ENCODE data around the gene NEMP2.

NEMP2 gene

GRCh38 chr2:190554357-190555006 lies 20.0 kb upstream of the NEMP2 start:
- FAIRE-seq = no peak

GRCh38 chr2:190553254-190553653 lies 18.7 kb upstream of the NEMP2 start:
- FAIRE-seq = no peak

- FAIRE-seq = no peak
Observed at GRCh38 chr2:190551928-190552327, 17.4 kb upstream of the NEMP2 start.

GRCh38 chr2:190550137-190550536 lies 15.6 kb upstream of the NEMP2 start:
- FAIRE-seq = no peak

GRCh38 chr2:190547886-190548285 lies 13.4 kb upstream of the NEMP2 start:
- no peak for FAIRE-seq

- no peak for FAIRE-seq
Observed at GRCh38 chr2:190546734-190547133, 12.2 kb upstream of the NEMP2 start.

GRCh38 chr2:190545555-190546385 lies 11.2 kb upstream of the NEMP2 start:
- FAIRE-seq = no peak

GRCh38 chr2:190545093-190545492 lies 10.6 kb upstream of the NEMP2 start:
- FAIRE-seq = no peak

GRCh38 chr2:190540048-190540447 lies 5.5 kb upstream of the NEMP2 start:
- FAIRE-seq = no peak

GRCh38 chr2:190538201-190538600 lies 3.7 kb upstream of the NEMP2 start:
- no peak for FAIRE-seq

- FAIRE-seq = no peak
Observed at GRCh38 chr2:190537765-190538164, 3.2 kb upstream of the NEMP2 start.

- no peak for FAIRE-seq
Observed at GRCh38 chr2:190535586-190535985, 1.1 kb upstream of the NEMP2 start.

GRCh38 chr2:190535121-190535439 lies 558 bp upstream of the NEMP2 start:
- FAIRE-seq = no peak

GRCh38 chr2:190533968-190534309 lies 583 bp downstream of the NEMP2 start:
- no peak for FAIRE-seq

- FAIRE-seq = no peak
Observed at GRCh38 chr2:190533175-190533967, 1.2 kb downstream of the NEMP2 start.

- no peak for FAIRE-seq
Observed at GRCh38 chr2:190532581-190532980, 1.9 kb downstream of the NEMP2 start.

GRCh38 chr2:190530248-190530900 lies 4.1 kb downstream of the NEMP2 start:
- no peak for FAIRE-seq

GRCh38 chr2:190529486-190530247 lies 4.9 kb downstream of the NEMP2 start:
- FAIRE-seq = no peak

- FAIRE-seq = no peak
Observed at GRCh38 chr2:190528521-190529001, 6.0 kb downstream of the NEMP2 start.

- no peak for FAIRE-seq
Observed at GRCh38 chr2:190527918-190528317, 6.6 kb downstream of the NEMP2 start.

GRCh38 chr2:190527214-190527613 lies 7.3 kb downstream of the NEMP2 start:
- no peak for FAIRE-seq

GRCh38 chr2:190526105-190526750 lies 8.3 kb downstream of the NEMP2 start:
- FAIRE-seq = no peak
